IMR-90 (cell line): ENCODE data around the gene TRPC1.
"Not testable (repeated sequence)": the region's sequence is repeated elsewhere in the genome, so short reads cannot be mapped to it uniquely, and the experiment has no call there.

Experiments used
- CEBPB ChIP-seq: IDR thresholded peaks from 2 replicates; pipeline ENCODE4 v1.6.1; 2012; ENCODE audit warnings: low read depth, low read length, improper control_type of control experiment
- CHD1 ChIP-seq: IDR thresholded peaks from 2 replicates; pipeline ENCODE4 v1.6.1; 2012; ENCODE audit warnings: low read depth, low read length, improper control_type of control experiment
- MXI1 ChIP-seq: IDR thresholded peaks from 2 replicates; pipeline ENCODE4 v1.6.1; 2012; ENCODE audit warnings: low read depth, mild to moderate bottlenecking, low read length, moderate library complexity, borderline replicate concordance
- POLR2A ChIP-seq: IDR thresholded peaks from 2 replicates; pipeline ENCODE4 v1.6.1; 2012; ENCODE audit warnings: mild to moderate bottlenecking, low read depth, low read length
- RAD21 ChIP-seq: IDR thresholded peaks from 2 replicates; pipeline ENCODE4 v1.6.1; 2012; ENCODE audit warnings: low read length, improper control_type of control experiment
- RFX5 ChIP-seq: IDR thresholded peaks from 2 replicates; pipeline ENCODE4 v1.8.0; 2012; ENCODE audit warnings: low read depth, mild to moderate bottlenecking, low read length, moderate library complexity
- SMC3 ChIP-seq: fragments of 150-350 bp; IDR thresholded peaks from 2 replicates; pipeline ENCODE4 v1.6.1; 2016; ENCODE audit warnings: low read depth, mild to moderate bottlenecking, antibody characterized with exemption, low read length, moderate library complexity
- TF ChIP-seq, protein P1 (sequence below): conservative IDR thresholded peaks from 2 replicates; pipeline ENCODE4 v1.5.1; 2012; ENCODE audit warnings: mild to moderate bottlenecking, low read depth, low read length, improper control_type of control experiment
- TF ChIP-seq, protein P2 (sequence below): fragments of 150-350 bp; IDR thresholded peaks from 2 replicates; pipeline ENCODE4 v1.6.1; 2017; ENCODE audit warnings: mild to moderate bottlenecking, antibody characterized with exemption, low read length, low read depth
- TF ChIP-seq, protein P3 (sequence below): fragments of 150-350 bp; IDR thresholded peaks from 2 replicates; pipeline ENCODE4 v1.6.1; 2016; ENCODE audit warnings: low read depth, mild to moderate bottlenecking, low read length, moderate library complexity, borderline replicate concordance

DNA sequence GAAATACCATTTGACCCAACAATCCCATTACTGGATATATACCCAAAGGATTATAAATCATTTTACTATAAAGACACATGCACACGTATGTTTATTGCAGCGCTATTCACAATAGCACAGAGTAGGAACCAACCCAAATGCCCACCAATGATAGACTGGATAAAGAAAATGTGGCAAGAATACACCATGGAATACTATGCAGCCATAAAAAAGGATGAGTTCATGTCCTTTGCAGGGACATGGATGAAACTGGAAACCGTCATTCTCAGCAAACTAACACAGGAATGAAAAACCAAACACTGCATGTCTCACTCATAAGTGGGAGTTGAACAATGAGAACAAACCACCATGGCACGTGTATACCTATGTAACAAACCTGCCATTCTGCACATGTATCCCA is 26.7 kb downstream of the TRPC1 start:
- TF ChIP-seq, protein P1, sequence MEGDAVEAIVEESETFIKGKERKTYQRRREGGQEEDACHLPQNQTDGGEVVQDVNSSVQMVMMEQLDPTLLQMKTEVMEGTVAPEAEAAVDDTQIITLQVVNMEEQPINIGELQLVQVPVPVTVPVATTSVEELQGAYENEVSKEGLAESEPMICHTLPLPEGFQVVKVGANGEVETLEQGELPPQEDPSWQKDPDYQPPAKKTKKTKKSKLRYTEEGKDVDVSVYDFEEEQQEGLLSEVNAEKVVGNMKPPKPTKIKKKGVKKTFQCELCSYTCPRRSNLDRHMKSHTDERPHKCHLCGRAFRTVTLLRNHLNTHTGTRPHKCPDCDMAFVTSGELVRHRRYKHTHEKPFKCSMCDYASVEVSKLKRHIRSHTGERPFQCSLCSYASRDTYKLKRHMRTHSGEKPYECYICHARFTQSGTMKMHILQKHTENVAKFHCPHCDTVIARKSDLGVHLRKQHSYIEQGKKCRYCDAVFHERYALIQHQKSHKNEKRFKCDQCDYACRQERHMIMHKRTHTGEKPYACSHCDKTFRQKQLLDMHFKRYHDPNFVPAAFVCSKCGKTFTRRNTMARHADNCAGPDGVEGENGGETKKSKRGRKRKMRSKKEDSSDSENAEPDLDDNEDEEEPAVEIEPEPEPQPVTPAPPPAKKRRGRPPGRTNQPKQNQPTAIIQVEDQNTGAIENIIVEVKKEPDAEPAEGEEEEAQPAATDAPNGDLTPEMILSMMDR, result not testable (repeated sequence)
- TF ChIP-seq RFX5, POLR2A, SMC3, CHD1, RAD21, MXI1, CEBPB: not testable (repeated sequence)
- TF ChIP-seq, protein P2, sequence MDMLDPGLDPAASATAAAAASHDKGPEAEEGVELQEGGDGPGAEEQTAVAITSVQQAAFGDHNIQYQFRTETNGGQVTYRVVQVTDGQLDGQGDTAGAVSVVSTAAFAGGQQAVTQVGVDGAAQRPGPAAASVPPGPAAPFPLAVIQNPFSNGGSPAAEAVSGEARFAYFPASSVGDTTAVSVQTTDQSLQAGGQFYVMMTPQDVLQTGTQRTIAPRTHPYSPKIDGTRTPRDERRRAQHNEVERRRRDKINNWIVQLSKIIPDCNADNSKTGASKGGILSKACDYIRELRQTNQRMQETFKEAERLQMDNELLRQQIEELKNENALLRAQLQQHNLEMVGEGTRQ, result not testable (repeated sequence)
- TF ChIP-seq, protein P3, sequence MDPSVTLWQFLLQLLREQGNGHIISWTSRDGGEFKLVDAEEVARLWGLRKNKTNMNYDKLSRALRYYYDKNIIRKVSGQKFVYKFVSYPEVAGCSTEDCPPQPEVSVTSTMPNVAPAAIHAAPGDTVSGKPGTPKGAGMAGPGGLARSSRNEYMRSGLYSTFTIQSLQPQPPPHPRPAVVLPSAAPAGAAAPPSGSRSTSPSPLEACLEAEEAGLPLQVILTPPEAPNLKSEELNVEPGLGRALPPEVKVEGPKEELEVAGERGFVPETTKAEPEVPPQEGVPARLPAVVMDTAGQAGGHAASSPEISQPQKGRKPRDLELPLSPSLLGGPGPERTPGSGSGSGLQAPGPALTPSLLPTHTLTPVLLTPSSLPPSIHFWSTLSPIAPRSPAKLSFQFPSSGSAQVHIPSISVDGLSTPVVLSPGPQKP, result not testable (repeated sequence)
